K562 (cell line): ENCODE measurements around the gene IGSF9. TPM values are rescaled to one million over a fixed set of nuclear protein-coding genes. Genes with fewer than 3 reads are reported as not detected.

Experiments
- ATF3 ChIP-seq, 2 experiments: fragments of 450-650 bp in 1 of 2; sonication (generic) in 1 of 2; formaldehyde crosslinking in 1 of 2; IDR thresholded peaks in 1 of 2; conservative IDR thresholded peaks in 1 of 2; 2 replicates each; pipeline versions ENCODE4 v1.6.1 to v1.8.1; 2016 to 2023; ENCODE audit warnings: mild to moderate bottlenecking in 2 of 2, moderate library complexity in 2 of 2, inconsistent platforms in 1 of 2, missing genetic modification reagents in 1 of 2
- BACH1 ChIP-seq: fragments of 200-800 bp; sonication (Bioruptor generic); IDR thresholded peaks from 2 replicates; pipeline ENCODE4 v1.6.1; 2016; ENCODE audit warnings: missing genetic modification characterization, missing compliant biosample characterization
- BRF1 ChIP-seq: IDR thresholded peaks from 3 replicates; pipeline ENCODE4 v1.6.1; 2011; ENCODE audit warnings: borderline replicate concordance, mild to moderate bottlenecking; ENCODE audit not compliant: insufficient read length; ENCODE audit errors: extremely low read depth
- EHMT2 ChIP-seq: fragments of 450-650 bp; IDR thresholded peaks from 2 replicates; pipeline ENCODE4 v1.6.1; 2018; ENCODE audit warnings: antibody characterized with exemption
- ETS1 ChIP-seq: conservative IDR thresholded peaks from 2 replicates; pipeline ENCODE4 v1.6.1; 2011; ENCODE audit warnings: low read depth, mild to moderate bottlenecking, low read length; ENCODE audit not compliant: control insufficient read depth
- GTF2E2 ChIP-seq: fragments of 200-800 bp; sonication (Bioruptor generic); IDR thresholded peaks from 2 replicates; pipeline ENCODE4 v1.6.1; 2016; ENCODE audit warnings: missing genetic modification characterization, missing compliant biosample characterization
- HDGF ChIP-seq: fragments of 450-650 bp; IDR thresholded peaks from 2 replicates; pipeline ENCODE4 v1.6.1; 2016
- MTA3 ChIP-seq: fragments of 450-650 bp; formaldehyde crosslinking; IDR thresholded peaks from 2 replicates; pipeline ENCODE4 v1.6.1; 2017; ENCODE audit warnings: mild to moderate bottlenecking, borderline replicate concordance
- RAD51 ChIP-seq: fragments of 450-650 bp; IDR thresholded peaks from 2 replicates; pipeline ENCODE4 v1.7.1; 2016; ENCODE audit warnings: low read depth, mild to moderate bottlenecking, borderline replicate concordance
- SAP30 ChIP-seq: fragments of 200-600 bp; sonication (generic); IDR thresholded peaks from 2 replicates; pipeline ENCODE4 v1.6.1; 2012; ENCODE audit warnings: borderline replicate concordance, low read depth, mild to moderate bottlenecking, moderate library complexity, low read length, control low read depth, inconsistent platforms; ENCODE audit not compliant: insufficient read depth, poor library complexity, severe bottlenecking
- SIRT6 ChIP-seq: IDR thresholded peaks from one replicate; pipeline ENCODE4 v1.6.1; 2012; ENCODE audit warnings: low read depth, mild to moderate bottlenecking, control low read depth, inconsistent platforms, low read length, moderate library complexity
- SUPT5H ChIP-seq: fragments of 450-650 bp; IDR thresholded peaks from 2 replicates; pipeline ENCODE4 v1.6.1; 2016
- THRAP3 ChIP-seq: fragments of 450-650 bp; IDR thresholded peaks from 2 replicates; pipeline ENCODE4 v1.6.1; 2016; ENCODE audit warnings: mild to moderate bottlenecking, inconsistent platforms, borderline replicate concordance
- polyA plus RNA-seq, 8 experiments: library from polyadenylated mRNA; depleted of rRNA in 4 of 8; stranded (reverse) in 5 of 8; unstranded in 3 of 8; fragments of >200 nt; fragmentation: Nextera tagmentation in 2 of 8; fragmentation: Illumina TruSeq in 1 of 8; extraction: Ambion mirVana in 2 of 8; extraction: Trizol in 1 of 8; gene quantifications; 2 replicates each; pipeline versions ENCODE4 v1.2.1 to v1.2.3, GENCODE V29; 2011 to 2014; ENCODE audit warnings: inconsistent platforms in 1 of 8, missing spikeins in 1 of 8
- total RNA-seq, 7 experiments: library from RNA; depleted of rRNA in 6 of 7; stranded (reverse); fragments of >200 nt in 6 of 7; fragmentation: Illumina TruSeq in 2 of 7; extraction: Trizol in 2 of 7; gene quantifications; 2 replicates each; pipeline versions ENCODE4 v1.2.1 to v1.2.3, GENCODE V29; 2011 to 2021; ENCODE audit warnings: low replicate concordance in 1 of 7
- TF ChIP-seq, protein P1 (sequence below): sonication (generic); formaldehyde crosslinking; IDR thresholded peaks from 2 replicates; pipeline ENCODE4 v1.8.0; 2022; ENCODE audit warnings: missing genetic modification reagents, mild to moderate bottlenecking, borderline replicate concordance
- TF ChIP-seq, protein P2 (sequence below): sonication (generic); formaldehyde crosslinking; IDR thresholded peaks from 2 replicates; pipeline ENCODE4 v1.8.0; 2023; ENCODE audit warnings: mild to moderate bottlenecking, missing genetic modification reagents
- TF ChIP-seq, protein P3 (sequence below), 3 experiments: fragments of 200-800 bp in 1 of 3; fragments of 250-450 bp in 1 of 3; fragments of 450-650 bp in 1 of 3; sonication (Bioruptor Pico) in 1 of 3; sonication (Bioruptor generic) in 1 of 3; formaldehyde crosslinking in 1 of 3; IDR thresholded peaks; 2 replicates each; pipeline versions ENCODE4 v1.6.1 to v1.8.0; 2016 to 2022; ENCODE audit warnings: mild to moderate bottlenecking in 2 of 3, missing genetic modification characterization in 2 of 3, missing compliant biosample characterization in 1 of 3, moderate library complexity in 1 of 3

Gene IGSF9
- total and polyA plus RNA-seq, 9 of the 15 experiments (the other 6 are each of a cell fraction or from before 2014, with no cell fraction given) = 0.03 to 0.29 (median 0.07) TPM; not detected in 1

- TF ChIP-seq, protein P1, sequence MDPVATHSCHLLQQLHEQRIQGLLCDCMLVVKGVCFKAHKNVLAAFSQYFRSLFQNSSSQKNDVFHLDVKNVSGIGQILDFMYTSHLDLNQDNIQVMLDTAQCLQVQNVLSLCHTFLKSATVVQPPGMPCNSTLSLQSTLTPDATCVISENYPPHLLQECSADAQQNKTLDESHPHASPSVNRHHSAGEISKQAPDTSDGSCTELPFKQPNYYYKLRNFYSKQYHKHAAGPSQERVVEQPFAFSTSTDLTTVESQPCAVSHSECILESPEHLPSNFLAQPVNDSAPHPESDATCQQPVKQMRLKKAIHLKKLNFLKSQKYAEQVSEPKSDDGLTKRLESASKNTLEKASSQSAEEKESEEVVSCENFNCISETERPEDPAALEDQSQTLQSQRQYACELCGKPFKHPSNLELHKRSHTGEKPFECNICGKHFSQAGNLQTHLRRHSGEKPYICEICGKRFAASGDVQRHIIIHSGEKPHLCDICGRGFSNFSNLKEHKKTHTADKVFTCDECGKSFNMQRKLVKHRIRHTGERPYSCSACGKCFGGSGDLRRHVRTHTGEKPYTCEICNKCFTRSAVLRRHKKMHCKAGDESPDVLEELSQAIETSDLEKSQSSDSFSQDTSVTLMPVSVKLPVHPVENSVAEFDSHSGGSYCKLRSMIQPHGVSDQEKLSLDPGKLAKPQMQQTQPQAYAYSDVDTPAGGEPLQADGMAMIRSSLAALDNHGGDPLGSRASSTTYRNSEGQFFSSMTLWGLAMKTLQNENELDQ = no peak
- TF ChIP-seq BRF1 (no peak), SAP30 (peak; percentile 13), ETS1 (peak; percentile 84; the same call in 1 of the 2 replicates), RAD51 (no peak), BACH1 (tag) (no peak), SIRT6 (no peak), HDGF (no peak), EHMT2 (no peak), ATF3 (IDR thresholded peaks at IDR 0.05) (peak; percentile 33), ATF3 (CRISPR knock-in tag; conservative IDR thresholded peaks at IDR 0.05) (no peak; the same call in 1 of the 2 replicates), MTA3 (peak; percentile 10; the same call in 1 of the 2 replicates), GTF2E2 (tag) (0 out of 2 replicates have a peak, but pooled peaks have one; percentile 51), SUPT5H (peak; percentile 66), THRAP3 (no peak)
- TF ChIP-seq, protein P2, sequence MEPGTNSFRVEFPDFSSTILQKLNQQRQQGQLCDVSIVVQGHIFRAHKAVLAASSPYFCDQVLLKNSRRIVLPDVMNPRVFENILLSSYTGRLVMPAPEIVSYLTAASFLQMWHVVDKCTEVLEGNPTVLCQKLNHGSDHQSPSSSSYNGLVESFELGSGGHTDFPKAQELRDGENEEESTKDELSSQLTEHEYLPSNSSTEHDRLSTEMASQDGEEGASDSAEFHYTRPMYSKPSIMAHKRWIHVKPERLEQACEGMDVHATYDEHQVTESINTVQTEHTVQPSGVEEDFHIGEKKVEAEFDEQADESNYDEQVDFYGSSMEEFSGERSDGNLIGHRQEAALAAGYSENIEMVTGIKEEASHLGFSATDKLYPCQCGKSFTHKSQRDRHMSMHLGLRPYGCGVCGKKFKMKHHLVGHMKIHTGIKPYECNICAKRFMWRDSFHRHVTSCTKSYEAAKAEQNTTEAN (CRISPR knock-in tag) = peak; percentile 76; the same call in 1 of the 2 replicates
- TF ChIP-seq, protein P3, sequence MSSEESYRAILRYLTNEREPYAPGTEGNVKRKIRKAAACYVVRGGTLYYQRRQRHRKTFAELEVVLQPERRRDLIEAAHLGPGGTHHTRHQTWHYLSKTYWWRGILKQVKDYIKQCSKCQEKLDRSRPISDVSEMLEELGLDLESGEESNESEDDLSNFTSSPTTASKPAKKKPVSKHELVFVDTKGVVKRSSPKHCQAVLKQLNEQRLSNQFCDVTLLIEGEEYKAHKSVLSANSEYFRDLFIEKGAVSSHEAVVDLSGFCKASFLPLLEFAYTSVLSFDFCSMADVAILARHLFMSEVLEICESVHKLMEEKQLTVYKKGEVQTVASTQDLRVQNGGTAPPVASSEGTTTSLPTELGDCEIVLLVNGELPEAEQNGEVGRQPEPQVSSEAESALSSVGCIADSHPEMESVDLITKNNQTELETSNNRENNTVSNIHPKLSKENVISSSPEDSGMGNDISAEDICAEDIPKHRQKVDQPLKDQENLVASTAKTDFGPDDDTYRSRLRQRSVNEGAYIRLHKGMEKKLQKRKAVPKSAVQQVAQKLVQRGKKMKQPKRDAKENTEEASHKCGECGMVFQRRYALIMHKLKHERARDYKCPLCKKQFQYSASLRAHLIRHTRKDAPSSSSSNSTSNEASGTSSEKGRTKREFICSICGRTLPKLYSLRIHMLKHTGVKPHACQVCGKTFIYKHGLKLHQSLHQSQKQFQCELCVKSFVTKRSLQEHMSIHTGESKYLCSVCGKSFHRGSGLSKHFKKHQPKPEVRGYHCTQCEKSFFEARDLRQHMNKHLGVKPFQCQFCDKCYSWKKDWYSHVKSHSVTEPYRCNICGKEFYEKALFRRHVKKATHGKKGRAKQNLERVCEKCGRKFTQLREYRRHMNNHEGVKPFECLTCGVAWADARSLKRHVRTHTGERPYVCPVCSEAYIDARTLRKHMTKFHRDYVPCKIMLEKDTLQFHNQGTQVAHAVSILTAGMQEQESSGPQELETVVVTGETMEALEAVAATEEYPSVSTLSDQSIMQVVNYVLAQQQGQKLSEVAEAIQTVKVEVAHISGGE (CRISPR knock-in tag; IDR thresholded peaks at IDR 0.05) = no peak
Measured at GRCh38 chr1:159923203-159924024, 22.0 kb downstream of the IGSF9 start (continued).
